Nephron progenitor cell (in vitro differentiated cells): ENCODE data around the gene ARHGAP21.

Source experiments
- DNase-seq: peaks from one replicate; pipeline ENCODE4 v3.0.0; 2021
- H3K27ac Mint-ChIP-seq: 2 replicates; pipeline ENCODE4 v1.8.0; 2021; ENCODE audit warnings: mild to moderate bottlenecking, moderate library complexity, mixed read lengths
- H3K27me3 Mint-ChIP-seq: 2 replicates; pipeline ENCODE4 v1.8.0; 2021; ENCODE audit warnings: mild to moderate bottlenecking, low read depth, mixed read lengths; ENCODE audit not compliant: poor library complexity
- H3K36me3 Mint-ChIP-seq: 2 replicates; pipeline ENCODE4 v1.8.0; 2021; ENCODE audit warnings: low read depth, mixed read lengths
- H3K4me1 Mint-ChIP-seq: 2 replicates; pipeline ENCODE4 v1.8.0; 2021; ENCODE audit warnings: mixed read lengths
- H3K4me3 Mint-ChIP-seq: 2 replicates; pipeline ENCODE4 v1.8.0; 2021; ENCODE audit warnings: mild to moderate bottlenecking, moderate library complexity, mixed read lengths
- H3K9me3 Mint-ChIP-seq: 2 replicates; pipeline ENCODE4 v1.8.0; 2021; ENCODE audit warnings: mild to moderate bottlenecking, moderate library complexity, mixed read lengths
- TF ChIP-seq, protein P1 (sequence below): fragments of 200-600 bp; sonication (generic); IDR thresholded peaks from 2 replicates; pipeline ENCODE4 v1.5.0; 2021; ENCODE audit warnings: antibody characterized with exemption

Gene ARHGAP21

GRCh38 chr10:24698270-24698669, 25.4 kb downstream of the ARHGAP21 start:
- TF ChIP-seq, protein P1, sequence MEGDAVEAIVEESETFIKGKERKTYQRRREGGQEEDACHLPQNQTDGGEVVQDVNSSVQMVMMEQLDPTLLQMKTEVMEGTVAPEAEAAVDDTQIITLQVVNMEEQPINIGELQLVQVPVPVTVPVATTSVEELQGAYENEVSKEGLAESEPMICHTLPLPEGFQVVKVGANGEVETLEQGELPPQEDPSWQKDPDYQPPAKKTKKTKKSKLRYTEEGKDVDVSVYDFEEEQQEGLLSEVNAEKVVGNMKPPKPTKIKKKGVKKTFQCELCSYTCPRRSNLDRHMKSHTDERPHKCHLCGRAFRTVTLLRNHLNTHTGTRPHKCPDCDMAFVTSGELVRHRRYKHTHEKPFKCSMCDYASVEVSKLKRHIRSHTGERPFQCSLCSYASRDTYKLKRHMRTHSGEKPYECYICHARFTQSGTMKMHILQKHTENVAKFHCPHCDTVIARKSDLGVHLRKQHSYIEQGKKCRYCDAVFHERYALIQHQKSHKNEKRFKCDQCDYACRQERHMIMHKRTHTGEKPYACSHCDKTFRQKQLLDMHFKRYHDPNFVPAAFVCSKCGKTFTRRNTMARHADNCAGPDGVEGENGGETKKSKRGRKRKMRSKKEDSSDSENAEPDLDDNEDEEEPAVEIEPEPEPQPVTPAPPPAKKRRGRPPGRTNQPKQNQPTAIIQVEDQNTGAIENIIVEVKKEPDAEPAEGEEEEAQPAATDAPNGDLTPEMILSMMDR: no peak
- no peak overlapping the region for H3K27ac Mint-ChIP-seq
- H3K27me3 Mint-ChIP-seq: peaks cover 9% of the 10 kb centered on the region
- H3K4me1 Mint-ChIP-seq: peaks cover 31% of the 10 kb centered on the region
- no peak for DNase-seq
- H3K36me3 Mint-ChIP-seq: peaks cover 5% of the 10 kb centered on the region
- no peak overlapping the region for H3K4me3 Mint-ChIP-seq
- no peaks in the 10 kb centered on the region for H3K9me3 Mint-ChIP-seq

- no peak overlapping the region for H3K4me3 Mint-ChIP-seq
- peaks cover 7% of the 10 kb centered on the region for H3K27me3 Mint-ChIP-seq
- TF ChIP-seq, protein P1: no peak
- DNase-seq: no peak
- H3K36me3 Mint-ChIP-seq: peaks cover 5% of the 10 kb centered on the region
- H3K9me3 Mint-ChIP-seq: no peaks in the 10 kb centered on the region
- peak overlapping the region; percentile 54 for H3K27ac Mint-ChIP-seq
- H3K4me1 Mint-ChIP-seq: peaks cover 31% of the 10 kb centered on the region
Measured at GRCh38 chr10:24697080-24697479, 26.6 kb downstream of the ARHGAP21 start.

DNA sequence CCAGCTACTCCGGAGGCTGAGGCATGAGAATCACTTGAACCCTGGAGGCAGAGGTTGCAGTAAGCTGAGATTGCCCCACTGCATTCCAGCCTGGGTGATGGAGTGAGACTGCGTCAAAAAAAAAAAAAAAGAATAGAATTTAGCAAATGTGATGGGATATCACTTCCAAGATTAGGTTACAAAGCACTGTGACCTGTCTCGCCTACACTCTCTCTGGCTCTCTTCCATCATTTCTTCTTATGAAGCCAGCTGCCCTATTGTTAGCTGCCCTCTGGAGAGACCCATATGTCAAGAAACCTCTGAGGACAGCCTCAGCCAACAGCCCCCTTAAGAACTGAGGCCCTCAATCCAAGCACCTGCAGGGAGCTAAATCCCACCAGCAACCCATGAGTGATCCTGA, 28.2 kb downstream of the ARHGAP21 start:
- Mint-ChIP-seq H3K4me1 (peaks cover 25% of the 10 kb centered on the region), H3K27me3 (peaks cover 6% of the 10 kb centered on the region), H3K4me3 (no peak overlapping the region), H3K27ac (no peak overlapping the region), H3K36me3 (no peaks in the 10 kb centered on the region), H3K9me3 (no peaks in the 10 kb centered on the region)
- TF ChIP-seq, protein P1: no peak
- no peak for DNase-seq

- Mint-ChIP-seq H3K27me3 (peaks cover 2% of the 10 kb centered on the region), H3K4me3 (no peak overlapping the region), H3K4me1 (peaks cover 21% of the 10 kb centered on the region), H3K9me3 (no peaks in the 10 kb centered on the region), H3K27ac (no peak overlapping the region), H3K36me3 (no peaks in the 10 kb centered on the region)
- DNase-seq: no peak
- TF ChIP-seq, protein P1: no peak
Measured at GRCh38 chr10:24694086-24694485, 29.6 kb downstream of the ARHGAP21 start.

- no peak for DNase-seq
- TF ChIP-seq, protein P1: no peak
- no peak overlapping the region for H3K4me3 Mint-ChIP-seq
- no peaks in the 10 kb centered on the region for H3K27me3 Mint-ChIP-seq
- peaks cover 14% of the 10 kb centered on the region for H3K36me3 Mint-ChIP-seq
- no peaks in the 10 kb centered on the region for H3K9me3 Mint-ChIP-seq
- no peak overlapping the region for H3K27ac Mint-ChIP-seq
- peaks cover 6% of the 10 kb centered on the region for H3K4me1 Mint-ChIP-seq
Measured at GRCh38 chr10:24690961-24691512, 32.6 kb downstream of the ARHGAP21 start.

DNA sequence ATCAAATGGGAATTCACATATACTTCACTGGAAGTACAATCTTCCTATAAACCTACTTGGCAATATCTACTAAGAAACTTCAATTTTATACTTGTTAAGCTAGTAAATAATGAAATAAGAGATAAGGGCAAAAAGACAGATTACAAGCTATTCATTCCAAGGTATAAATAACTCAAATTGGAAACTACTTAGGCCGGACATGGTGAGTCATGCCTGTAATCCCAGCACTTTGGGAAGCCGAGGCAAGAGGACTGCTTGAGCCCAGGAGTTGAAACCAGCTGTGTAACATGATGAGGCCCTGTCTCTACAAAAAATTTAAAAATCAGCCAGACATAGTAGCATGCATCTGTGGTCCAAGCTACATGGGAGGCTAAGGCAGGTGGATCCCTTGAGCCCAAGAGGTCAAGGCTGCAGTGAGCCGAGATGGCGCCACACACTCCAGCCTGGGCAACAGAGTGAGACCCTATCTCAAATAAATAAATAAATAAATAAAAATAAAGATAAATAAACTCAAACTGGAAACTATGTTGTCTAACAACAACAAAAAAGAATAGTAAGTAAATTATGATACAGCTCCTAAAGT, 37.6 kb downstream of the ARHGAP21 start:
- Mint-ChIP-seq H3K9me3 (peaks cover 8% of the 10 kb centered on the region), H3K27me3 (no peaks in the 10 kb centered on the region), H3K36me3 (peaks cover 56% of the 10 kb centered on the region), H3K27ac (no peak overlapping the region), H3K4me1 (no peaks in the 10 kb centered on the region), H3K4me3 (no peak overlapping the region)
- no peak for DNase-seq
- TF ChIP-seq, protein P1: no peak
